ENCODE data around the gene RHBDD2. TPM values are rescaled to one million over a fixed set of nuclear protein-coding genes. Genes with fewer than 3 reads are reported as not detected.

Gene RHBDD2
- total and polyA plus RNA-seq, 9 of the 15 experiments (the other 6 are each of a cell fraction or from before 2014, with no cell fraction given), result 3.3 to 36.7 (median 17.9) TPM

DNA sequence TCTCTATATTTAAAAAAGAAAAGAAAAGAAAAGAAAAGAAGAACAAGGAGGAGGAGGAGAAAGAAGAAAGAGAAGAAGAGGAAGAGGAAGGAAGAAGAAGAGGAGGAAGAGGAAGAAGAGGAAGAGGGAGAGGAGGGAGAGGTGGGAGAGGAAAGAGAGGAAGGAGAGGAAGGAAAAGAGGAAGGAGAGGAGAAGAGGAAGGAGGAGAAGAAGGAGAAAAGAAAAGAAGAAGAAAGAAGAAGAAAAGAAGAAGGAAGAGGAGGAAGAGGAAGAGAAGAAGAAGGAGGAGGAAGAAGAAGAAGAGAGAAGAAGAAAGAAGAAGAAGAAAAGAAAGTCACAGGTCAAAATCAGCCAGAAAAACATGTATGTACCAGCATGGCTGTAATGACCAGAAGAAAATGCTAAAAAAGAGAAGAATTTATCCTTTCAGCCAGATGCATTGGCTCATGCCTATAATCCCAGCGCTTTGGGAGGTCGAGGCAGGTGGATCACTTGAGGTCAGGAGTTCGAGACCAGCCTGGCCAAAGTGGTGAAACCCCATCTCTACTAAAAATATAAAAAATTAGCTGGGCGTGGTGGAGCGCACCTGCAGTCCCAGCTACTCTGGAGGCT is 30.8 kb downstream of the RHBDD2 start (continued):
- TF ChIP-seq, protein P1, sequence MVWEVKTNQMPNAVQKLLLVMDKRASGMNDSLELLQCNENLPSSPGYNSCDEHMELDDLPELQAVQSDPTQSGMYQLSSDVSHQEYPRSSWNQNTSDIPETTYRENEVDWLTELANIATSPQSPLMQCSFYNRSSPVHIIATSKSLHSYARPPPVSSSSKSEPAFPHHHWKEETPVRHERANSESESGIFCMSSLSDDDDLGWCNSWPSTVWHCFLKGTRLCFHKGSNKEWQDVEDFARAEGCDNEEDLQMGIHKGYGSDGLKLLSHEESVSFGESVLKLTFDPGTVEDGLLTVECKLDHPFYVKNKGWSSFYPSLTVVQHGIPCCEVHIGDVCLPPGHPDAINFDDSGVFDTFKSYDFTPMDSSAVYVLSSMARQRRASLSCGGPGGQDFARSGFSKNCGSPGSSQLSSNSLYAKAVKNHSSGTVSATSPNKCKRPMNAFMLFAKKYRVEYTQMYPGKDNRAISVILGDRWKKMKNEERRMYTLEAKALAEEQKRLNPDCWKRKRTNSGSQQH (CRISPR knock-in tag; IDR thresholded peaks at IDR 0.05), result peak; percentile 45; the same call in 1 of the 2 replicates
- peak; percentile 80 for TF ChIP-seq MTA1 (IDR thresholded peaks at IDR 0.05; ENCODE audit: borderline replicate concordance)
- TF ChIP-seq, protein P2, sequence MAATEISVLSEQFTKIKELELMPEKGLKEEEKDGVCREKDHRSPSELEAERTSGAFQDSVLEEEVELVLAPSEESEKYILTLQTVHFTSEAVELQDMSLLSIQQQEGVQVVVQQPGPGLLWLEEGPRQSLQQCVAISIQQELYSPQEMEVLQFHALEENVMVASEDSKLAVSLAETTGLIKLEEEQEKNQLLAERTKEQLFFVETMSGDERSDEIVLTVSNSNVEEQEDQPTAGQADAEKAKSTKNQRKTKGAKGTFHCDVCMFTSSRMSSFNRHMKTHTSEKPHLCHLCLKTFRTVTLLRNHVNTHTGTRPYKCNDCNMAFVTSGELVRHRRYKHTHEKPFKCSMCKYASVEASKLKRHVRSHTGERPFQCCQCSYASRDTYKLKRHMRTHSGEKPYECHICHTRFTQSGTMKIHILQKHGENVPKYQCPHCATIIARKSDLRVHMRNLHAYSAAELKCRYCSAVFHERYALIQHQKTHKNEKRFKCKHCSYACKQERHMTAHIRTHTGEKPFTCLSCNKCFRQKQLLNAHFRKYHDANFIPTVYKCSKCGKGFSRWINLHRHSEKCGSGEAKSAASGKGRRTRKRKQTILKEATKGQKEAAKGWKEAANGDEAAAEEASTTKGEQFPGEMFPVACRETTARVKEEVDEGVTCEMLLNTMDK (IDR thresholded peaks at IDR 0.05; ENCODE audit: borderline replicate concordance, insufficient read depth, low read depth, low read length, poor library complexity, severe bottlenecking), result no peak
- no peak for TF ChIP-seq MECOM (CRISPR knock-in tag; IDR thresholded peaks at IDR 0.05)
- TF ChIP-seq BHLHE40 (IDR thresholded peaks at IDR 0.05; ENCODE audit: low read length), result no peak
- TF ChIP-seq, protein P3, sequence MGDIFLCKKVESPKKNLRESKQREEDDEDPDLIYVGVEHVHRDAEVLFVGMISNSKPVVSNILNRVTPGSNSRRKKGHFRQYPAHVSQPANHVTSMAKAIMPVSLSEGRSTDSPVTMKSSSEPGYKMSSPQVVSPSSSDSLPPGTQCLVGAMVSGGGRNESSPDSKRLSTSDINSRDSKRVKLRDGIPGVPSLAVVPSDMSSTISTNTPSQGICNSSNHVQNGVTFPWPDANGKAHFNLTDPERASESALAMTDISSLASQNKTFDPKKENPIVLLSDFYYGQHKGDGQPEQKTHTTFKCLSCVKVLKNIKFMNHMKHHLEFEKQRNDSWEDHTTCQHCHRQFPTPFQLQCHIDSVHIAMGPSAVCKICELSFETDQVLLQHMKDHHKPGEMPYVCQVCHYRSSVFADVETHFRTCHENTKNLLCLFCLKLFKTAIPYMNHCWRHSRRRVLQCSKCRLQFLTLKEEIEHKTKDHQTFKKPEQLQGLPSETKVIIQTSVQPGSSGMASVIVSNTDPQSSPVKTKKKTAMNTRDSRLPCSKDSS (IDR thresholded peaks at IDR 0.05; ENCODE audit: low read depth, partially characterized antibody), result peak; percentile 24
- no peak for TF ChIP-seq ZKSCAN3 (CRISPR knock-in tag; IDR thresholded peaks at IDR 0.05)
- 0 out of 2 replicates have a peak, but pooled peaks have one; percentile 6 for TF ChIP-seq SNIP1 (IDR thresholded peaks at IDR 0.05; ENCODE audit: low read depth)
- TF ChIP-seq ZNF24 (IDR thresholded peaks at IDR 0.05), result no peak
- 0 out of 2 replicates have a peak, but pooled peaks have one; percentile 54 for TF ChIP-seq SMARCA5 (IDR thresholded peaks at IDR 0.05)
- no peak for TF ChIP-seq GABPA (tag; conservative IDR thresholded peaks at IDR 0.05; ENCODE audit: low read depth)
- 0 out of 2 replicates have a peak, but pooled peaks have one; percentile 30 for TF ChIP-seq GATAD2A (IDR thresholded peaks at IDR 0.05)
- no peak for TF ChIP-seq ZNF717 (CRISPR knock-in tag; IDR thresholded peaks at IDR 0.05)
- TF ChIP-seq TCF3 (CRISPR knock-in tag; IDR thresholded peaks at IDR 0.05), result no peak
- TF ChIP-seq TGIF2 (CRISPR knock-in tag; IDR thresholded peaks at IDR 0.05), result no peak
- no peak for TF ChIP-seq SIN3B (IDR thresholded peaks at IDR 0.05; ENCODE audit: low read depth)
- 0 out of 2 replicates have a peak, but pooled peaks have one; percentile 59 for TF ChIP-seq EHMT2 (IDR thresholded peaks at IDR 0.05)
- no peak for TF ChIP-seq NONO (IDR thresholded peaks at IDR 0.05; ENCODE audit: low read depth in 2 of 2, low read length in 1 of 2)
- TF ChIP-seq, protein P4, sequence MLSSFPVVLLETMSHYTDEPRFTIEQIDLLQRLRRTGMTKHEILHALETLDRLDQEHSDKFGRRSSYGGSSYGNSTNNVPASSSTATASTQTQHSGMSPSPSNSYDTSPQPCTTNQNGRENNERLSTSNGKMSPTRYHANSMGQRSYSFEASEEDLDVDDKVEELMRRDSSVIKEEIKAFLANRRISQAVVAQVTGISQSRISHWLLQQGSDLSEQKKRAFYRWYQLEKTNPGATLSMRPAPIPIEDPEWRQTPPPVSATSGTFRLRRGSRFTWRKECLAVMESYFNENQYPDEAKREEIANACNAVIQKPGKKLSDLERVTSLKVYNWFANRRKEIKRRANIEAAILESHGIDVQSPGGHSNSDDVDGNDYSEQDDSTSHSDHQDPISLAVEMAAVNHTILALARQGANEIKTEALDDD (IDR thresholded peaks at IDR 0.05), result no peak
- TF ChIP-seq SNRNP70 (optimal IDR thresholded peaks at IDR 0.05; ENCODE audit: low read depth, low read length), result no peak
- TF ChIP-seq, protein P5, sequence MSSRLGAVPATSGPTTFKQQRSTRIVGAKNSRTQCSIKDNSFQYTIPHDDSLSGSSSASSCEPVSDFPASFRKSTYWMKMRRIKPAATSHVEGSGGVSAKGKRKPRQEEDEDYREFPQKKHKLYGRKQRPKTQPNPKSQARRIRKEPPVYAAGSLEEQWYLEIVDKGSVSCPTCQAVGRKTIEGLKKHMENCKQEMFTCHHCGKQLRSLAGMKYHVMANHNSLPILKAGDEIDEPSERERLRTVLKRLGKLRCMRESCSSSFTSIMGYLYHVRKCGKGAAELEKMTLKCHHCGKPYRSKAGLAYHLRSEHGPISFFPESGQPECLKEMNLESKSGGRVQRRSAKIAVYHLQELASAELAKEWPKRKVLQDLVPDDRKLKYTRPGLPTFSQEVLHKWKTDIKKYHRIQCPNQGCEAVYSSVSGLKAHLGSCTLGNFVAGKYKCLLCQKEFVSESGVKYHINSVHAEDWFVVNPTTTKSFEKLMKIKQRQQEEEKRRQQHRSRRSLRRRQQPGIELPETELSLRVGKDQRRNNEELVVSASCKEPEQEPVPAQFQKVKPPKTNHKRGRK (tag; IDR thresholded peaks at IDR 0.05), result peak; percentile 99
- 0 out of 4 replicates have a peak, but pooled peaks of 1 of the 2 experiments have one; percentile 14 for TF ChIP-seq MCM7 (IDR thresholded peaks at IDR 0.05)
- no peak for TF ChIP-seq BACH1 (tag; IDR thresholded peaks at IDR 0.05)

Data from K562 (cell line).